Left hindlimb (tissue), 1 donor: ENCODE measurements around the gene UBE3D.

ENCODE experiments used
- DNase-seq: peaks from one replicate; pipeline ENCODE4 v3.0.0-alpha.2; 2018

UBE3D gene, protein sequence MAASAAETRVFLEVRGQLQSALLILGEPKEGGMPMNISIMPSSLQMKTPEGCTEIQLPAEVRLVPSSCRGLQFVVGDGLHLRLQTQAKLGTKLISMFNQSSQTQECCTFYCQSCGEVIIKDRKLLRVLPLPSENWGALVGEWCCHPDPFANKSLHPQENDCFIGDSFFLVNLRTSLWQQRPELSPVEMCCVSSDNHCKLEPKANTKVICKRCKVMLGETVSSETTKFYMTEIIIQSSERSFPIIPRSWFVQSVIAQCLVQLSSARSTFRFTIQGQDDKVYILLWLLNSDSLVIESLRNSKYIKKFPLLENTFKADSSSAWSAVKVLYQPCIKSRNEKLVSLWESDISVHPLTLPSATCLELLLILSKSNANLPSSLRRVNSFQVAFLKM

GRCh38 chr6:83065511-83066192 lies at the start of gene UBE3D:
Gene UBE3D, minus strand, starts transcription at chr6:83065841. Its CDS starts 123 bp downstream, at chr6:83065718.
- peak; percentile 89 for DNase-seq

DNA sequence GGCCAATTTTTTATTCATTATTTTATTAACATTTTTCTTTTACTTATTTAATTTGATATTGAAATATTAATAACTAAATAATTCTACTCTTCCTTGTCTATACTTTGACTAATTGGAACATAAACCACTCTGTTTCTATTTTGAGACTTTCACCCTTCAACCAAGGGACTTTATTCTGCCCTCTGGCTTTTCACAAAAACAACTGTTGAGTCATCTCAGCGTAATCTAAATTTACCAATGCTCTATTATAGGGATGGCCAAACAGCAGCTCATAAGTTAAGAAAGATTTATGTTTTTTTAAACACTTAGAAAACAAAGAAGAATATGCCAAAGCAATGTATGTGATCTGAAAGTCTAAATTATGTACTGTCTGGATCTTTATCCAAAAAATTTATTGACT lies 48.5 kb upstream of the UBE3D start:
- DNase-seq, result no peak

DNA sequence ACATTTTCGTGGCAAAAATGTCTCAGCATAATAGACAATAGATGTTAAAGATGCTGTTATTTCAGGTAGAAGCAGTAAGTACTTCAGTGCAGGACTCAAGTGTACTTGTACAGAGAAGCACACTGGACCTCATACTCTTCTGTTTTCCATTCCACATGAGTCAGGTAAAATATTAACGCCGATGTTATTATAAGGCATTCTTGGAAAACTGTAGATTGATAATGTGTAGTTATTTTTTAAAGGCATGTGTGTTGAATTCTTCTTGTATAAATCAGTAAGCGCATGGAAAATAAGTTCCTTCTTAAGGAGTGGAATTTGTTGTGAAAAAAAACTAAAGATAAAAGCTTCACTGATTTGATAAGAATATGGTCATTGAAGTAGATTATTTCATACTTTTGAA lies 47.6 kb upstream of the UBE3D start:
- no peak for DNase-seq

GRCh38 chr6:83108378-83108777 lies 42.7 kb upstream of the UBE3D start:
- DNase-seq, result no peak

DNA sequence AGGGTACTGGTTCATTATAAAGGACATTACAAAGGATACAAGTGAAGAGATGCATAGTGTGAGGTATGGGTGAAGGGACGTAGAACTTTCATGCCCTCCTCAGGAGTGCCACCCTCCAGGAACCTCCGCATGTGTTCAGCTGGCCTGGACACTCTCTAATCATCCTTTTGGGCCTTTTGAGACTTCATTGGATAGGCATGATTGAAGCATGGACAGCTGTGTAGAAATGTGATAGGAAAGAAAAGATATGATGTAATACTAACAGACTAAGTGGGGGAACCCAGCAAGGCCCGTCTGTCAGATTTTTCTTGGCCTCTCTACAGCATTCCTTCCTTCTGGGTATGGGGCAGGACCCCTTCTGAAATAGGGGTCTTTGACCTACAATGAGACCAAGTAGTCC lies 32.9 kb upstream of the UBE3D start:
- no peak for DNase-seq

- DNase-seq, result no peak
Measured at GRCh38 chr6:83097675-83098074, 32.0 kb upstream of the UBE3D start.

DNA sequence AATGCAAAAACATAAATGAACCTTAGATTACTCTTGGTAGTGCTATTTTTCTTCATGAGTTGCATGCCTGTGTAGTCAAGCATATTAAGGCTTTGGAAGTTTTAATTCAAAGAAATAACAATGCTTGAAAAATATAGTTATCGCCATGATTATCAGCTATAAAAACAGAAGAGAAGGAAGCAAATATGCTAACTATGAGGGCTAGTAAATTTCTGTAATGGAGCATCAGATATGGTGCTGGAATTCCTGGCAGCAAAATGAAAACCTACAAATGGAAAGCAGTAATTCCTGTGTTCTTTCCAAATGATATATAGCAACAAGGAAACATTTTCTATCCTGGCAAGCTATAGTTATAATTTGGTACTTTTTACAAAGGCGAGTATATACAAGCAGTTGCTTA lies 31.6 kb upstream of the UBE3D start:
- no peak for DNase-seq

DNA sequence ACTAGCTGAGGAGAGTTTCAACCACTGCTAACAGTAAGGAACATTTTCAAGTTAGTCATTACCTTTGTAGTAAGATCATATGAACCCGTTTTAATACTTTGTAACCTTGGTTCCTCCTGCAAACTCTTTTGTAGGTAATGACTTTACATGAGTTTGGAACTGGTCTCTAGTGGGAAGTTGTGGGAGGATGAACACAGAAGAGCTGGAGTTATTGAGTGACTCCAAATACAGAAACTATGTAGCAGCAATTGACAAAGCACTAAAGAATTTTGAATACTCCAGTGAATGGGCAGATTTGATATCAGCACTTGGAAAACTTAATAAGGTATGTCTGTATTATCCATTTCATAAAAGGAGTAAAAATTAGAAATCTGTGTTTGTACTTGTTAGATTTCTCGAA lies 31.1 kb upstream of the UBE3D start:
- DNase-seq, result no peak

DNA sequence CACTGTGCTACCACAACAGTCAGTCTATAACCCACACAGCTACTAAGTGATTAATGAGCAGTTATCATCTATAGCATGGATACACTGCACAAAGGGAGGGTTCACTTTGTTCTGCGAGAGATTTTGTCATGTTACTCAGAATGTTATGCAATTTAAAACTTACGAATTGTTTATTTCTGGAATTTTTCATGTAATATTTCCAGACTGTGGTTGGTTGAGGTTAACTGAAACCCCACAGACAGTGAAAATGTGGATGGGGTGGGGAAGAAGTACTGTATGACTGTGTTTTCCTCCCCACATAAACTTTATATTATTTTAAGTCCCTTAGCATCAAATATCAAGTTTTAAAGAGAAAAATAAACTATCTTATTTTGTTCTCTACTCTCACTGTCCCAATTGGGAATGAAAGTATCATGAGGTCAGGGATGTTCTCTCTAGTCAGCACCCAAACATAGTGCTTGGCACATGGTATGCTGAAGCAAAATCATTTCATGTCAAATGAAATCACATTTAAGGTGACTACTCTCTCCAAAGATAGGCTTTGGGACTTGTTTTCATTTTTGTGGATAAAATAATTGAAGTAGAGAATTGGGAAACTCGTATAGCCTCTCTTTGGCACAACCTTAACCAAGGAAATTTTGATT lies 27.2 kb upstream of the UBE3D start:
- DNase-seq, result no peak

- DNase-seq, result no peak
Measured at GRCh38 chr6:83086751-83087150, 21.1 kb upstream of the UBE3D start.

DNA sequence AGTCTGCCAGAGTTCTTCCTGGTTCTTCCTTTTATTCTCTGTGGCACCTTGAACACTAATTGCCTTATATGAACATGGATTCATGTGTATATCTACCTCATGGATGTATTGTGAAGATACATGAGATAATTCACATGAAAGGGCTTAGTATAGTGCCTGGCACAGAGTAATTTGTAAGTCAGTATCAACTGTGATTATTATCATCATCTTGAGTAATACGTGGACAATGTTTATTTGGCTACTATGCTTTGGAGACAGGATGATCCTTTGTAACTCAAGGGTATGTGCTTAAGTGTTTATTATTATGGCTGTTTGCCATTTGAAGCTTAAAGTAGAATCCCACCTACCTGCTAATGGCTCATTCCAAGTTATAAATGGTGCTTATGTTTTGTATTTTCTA lies 17.8 kb upstream of the UBE3D start:
- DNase-seq, result no peak

GRCh38 chr6:83073615-83074014 lies 8.0 kb upstream of the UBE3D start:
- DNase-seq, result no peak

GRCh38 chr6:83072726-83073125 lies 7.1 kb upstream of the UBE3D start:
- no peak for DNase-seq

DNA sequence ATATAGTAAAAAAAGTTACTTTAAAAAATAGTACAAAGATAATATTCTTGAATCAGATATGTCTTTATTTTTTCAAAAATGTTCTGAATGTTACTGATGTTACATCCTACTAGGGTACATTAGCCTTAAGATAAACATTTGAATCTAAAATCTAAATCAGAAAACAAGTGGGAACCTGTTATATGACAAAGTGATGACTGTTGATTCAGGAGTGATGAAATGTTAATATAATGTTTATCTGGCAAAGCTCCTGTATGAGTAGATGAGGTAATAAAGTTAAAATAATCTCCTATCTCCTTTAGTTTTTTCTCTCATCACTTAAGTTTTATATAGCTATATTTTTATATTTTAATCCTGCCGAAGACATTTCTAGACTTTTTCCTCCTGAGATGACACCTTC lies 6.1 kb upstream of the UBE3D start:
- no peak for DNase-seq

DNA sequence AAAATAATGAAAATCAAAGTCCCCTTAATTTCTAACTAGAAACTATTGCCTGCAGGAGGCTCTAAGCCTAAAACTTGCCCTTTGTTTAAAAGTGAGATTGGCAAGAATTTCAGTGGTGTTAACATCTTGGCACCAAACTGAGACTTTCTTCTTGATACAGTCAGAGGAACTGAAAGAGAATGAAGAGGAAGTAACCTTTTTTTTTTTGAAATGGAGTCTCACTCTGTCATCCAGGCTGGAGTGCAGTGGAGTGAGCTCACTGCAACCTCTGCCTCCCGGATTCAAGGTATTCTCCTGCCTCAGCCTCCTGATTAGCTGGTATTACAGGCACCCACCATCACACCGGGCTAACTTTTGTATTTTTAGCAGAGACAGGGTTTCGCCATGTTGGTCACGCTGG lies 5.4 kb upstream of the UBE3D start:
- DNase-seq, result no peak

DNA sequence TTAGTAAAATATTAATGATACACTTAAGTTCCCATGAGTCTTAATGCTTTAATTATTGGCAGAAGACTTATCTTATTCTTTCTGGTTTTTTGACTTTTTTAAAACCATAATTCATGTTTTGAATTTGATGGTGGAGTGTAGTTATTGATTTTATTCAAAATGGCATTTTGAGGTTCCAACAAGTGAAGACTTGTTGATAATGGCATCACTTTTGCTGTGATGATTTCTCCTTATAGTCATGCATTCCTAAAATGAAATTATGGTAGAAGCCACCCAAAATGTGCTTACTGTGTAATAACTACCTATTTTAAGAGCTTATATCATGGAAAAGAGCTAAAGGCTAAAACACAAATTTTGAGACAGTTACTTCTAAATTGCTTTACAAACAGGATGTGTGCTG lies 4.0 kb upstream of the UBE3D start:
- no peak for DNase-seq

GRCh38 chr6:83068616-83069015 lies 3.0 kb upstream of the UBE3D start:
- DNase-seq, result no peak

- DNase-seq, result peak; percentile 94
Measured at GRCh38 chr6:83067448-83068439, 2.1 kb upstream of the UBE3D start, which contains the start of gene DOP1A. Gene DOP1A, plus strand, starts transcription at chr6:83067671. Its CDS starts 29,307 bp downstream, at chr6:83096978.

DNA sequence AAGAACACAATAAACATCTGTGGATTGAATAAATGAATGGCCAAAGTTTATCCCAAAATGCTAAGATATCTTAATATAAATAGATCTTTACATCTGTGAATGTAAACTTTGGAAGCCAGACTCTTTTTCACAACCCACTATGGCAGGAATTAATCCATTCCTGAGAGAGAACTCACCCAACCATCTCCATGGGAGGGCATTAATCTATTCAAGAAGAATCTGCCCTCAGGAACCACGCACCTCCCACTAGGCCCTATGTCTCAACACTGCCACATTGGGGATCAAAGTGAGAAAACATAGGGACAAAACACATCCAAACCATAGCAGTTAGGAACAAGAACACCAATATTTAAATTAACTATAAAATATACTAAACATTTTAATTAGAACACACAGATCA lies 3.4 kb downstream of the UBE3D start:
- DNase-seq, result no peak

DNA sequence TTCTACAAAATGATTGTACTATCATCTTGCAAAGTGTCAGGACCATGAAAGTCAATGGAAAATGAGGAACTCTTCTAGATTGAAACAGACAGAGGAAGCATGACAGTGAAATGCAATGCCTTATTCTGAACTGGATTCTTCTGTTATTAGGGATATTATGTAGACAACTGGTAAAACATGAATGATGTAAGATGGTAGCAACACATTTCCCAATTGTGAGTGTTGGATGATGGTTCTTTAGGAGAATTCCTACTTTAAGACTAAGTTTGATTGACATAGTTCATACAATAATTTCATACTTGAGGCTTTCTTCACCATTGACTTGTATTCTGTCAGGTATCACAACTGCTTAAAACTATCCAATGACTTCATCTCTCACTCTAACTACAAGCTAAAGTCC lies 4.5 kb downstream of the UBE3D start:
- no peak for DNase-seq

GRCh38 chr6:83057705-83058321 lies 7.8 kb downstream of the UBE3D start:
- peak; percentile 44 for DNase-seq

DNA sequence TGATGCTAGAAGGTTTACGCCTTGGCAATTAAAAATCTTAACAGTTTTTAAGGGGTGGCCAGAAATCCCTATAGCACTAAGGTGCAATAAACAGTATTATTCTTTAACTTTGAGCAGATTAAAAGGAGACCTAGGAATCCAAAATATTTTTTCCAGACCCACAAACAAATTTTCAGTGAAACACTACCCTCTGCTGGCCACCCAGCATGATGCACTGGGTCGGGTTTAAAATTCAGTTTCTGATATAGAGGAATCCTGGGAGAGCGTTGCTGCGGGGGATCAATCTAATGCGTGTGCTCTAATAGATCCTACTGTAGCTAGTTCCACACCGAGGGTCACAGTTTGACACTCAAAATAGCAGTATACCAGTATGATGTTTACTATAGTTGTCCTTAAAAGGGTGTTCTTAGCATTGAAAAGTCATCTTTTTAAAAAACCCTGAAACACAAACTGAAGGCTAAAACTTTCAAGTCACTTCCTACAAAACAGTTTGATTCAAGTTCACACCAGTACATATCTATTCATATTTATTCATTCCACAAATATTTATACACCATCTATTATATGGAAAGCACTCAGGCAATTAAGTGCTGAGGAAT lies 10.2 kb downstream of the UBE3D start:
- DNase-seq, result peak; percentile 50
